Measurements from ENCODE around the gene CEP85L.

Gene CEP85L

DNA sequence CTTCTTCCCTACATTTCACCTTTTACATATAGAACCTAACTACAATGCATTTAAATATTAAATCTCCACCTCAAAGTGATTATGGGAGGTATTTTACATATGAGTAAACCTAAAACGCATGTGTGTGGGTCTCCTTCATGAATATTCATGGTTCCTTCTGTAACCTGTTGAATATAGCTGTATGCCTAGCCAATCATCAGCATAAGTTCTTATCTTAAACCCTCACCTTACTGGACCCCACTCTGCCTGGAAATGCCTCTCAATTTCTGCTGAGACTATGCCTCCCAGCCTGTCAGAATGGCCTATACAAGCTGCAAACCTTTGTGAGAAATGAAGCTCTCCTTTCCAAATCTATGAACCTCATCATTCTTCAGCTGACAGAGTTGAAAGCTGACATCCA is 21.3 kb downstream of the CEP85L start:
- H3K18ac ChIP-seq (ENCODE audit: low read length), result no peak overlapping the region
- no peak overlapping the region for H3K4me2 ChIP-seq (ENCODE audit: low read length)
- no peaks in the 10 kb centered on the region for H3K4me1 ChIP-seq (ENCODE audit: control insufficient read depth in 1 of 2, insufficient read depth in 2 of 2, low read length in 2 of 2)
- H4K12ac ChIP-seq (ENCODE audit: low read depth, low read length), result no peak overlapping the region
- no CpG with 5 or more reads among the region's 1 CpG for WGBS (ENCODE audit: extremely low coverage, insufficient coverage, insufficient read length)
- H3K9me3 ChIP-seq (ENCODE audit: insufficient read depth, low read depth, low read length), result peaks cover 3% of the 10 kb centered on the region
- H3K4me3 ChIP-seq (ENCODE audit: low read depth, low read length), result no peak overlapping the region
- H2BK120ac ChIP-seq (ENCODE audit: insufficient read depth, low read length, poor library complexity), result no peak overlapping the region
- H2AK5ac ChIP-seq (ENCODE audit: low read length), result no peak overlapping the region
- H2BK5ac ChIP-seq (ENCODE audit: low read depth, low read length, poor library complexity), result no peak overlapping the region
- no peak overlapping the region for H3K23ac ChIP-seq (ENCODE audit: low read length)
- H3K4ac ChIP-seq (ENCODE audit: low read depth, low read length), result no peak overlapping the region
- H3K79me1 ChIP-seq (ENCODE audit: low read length), result no peaks in the 10 kb centered on the region
- H3K9ac ChIP-seq (ENCODE audit: low read length), result no peak overlapping the region
- H3K79me2 ChIP-seq (ENCODE audit: control insufficient read depth, insufficient read depth, low read length, poor library complexity), result no peaks in the 10 kb centered on the region
- no peak overlapping the region for H3K27ac ChIP-seq (ENCODE audit: low read depth, low read length)
- H3K27me3 ChIP-seq (ENCODE audit: insufficient read depth, low read length), result no peaks in the 10 kb centered on the region
- no peak overlapping the region for H2BK12ac ChIP-seq (ENCODE audit: low read length)
- H4K8ac ChIP-seq (ENCODE audit: low read depth, low read length), result no peak overlapping the region
- H3K36me3 ChIP-seq (ENCODE audit: control insufficient read depth in 1 of 2, insufficient read depth in 2 of 2, low read length in 2 of 2), result peaks cover 0 to 2% of the 10 kb centered on the region in 2 experiments
- no peak overlapping the region for H3K14ac ChIP-seq (ENCODE audit: low read length)
- H4K91ac ChIP-seq (ENCODE audit: low read depth, low read length), result no peak overlapping the region
- no peak overlapping the region for H2AFZ ChIP-seq (ENCODE audit: insufficient read depth, low read length, poor library complexity)
- DNase-seq, result no peak

DNA sequence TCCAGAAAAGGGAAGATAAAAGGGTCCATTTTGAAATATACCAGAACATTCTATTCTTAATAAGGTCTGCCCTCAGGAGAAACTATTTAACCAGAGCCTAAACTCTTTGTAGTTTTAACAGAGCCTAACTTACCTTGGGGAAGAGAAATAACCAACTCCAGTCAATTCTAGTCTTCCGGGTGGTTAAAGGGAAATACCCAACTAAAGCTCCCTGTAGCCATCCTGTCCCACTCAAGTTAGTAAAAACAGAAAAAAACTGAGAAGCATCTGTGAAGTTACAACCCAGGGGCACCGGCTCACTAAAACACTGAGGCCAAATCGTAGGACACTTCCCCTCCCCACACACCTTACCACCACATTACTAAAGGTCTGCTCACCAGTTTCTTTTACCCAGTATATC is 23.7 kb downstream of the CEP85L start:
- Histone ChIP-seq H3K79me2 (ENCODE audit: control insufficient read depth, insufficient read depth, low read length, poor library complexity) (no peaks in the 10 kb centered on the region), H4K8ac (ENCODE audit: low read depth, low read length) (no peak overlapping the region), H3K4me1 (ENCODE audit: control insufficient read depth in 1 of 2, insufficient read depth in 2 of 2, low read length in 2 of 2) (no peaks in the 10 kb centered on the region), H3K9ac (ENCODE audit: low read length) (no peak overlapping the region), H2AK5ac (ENCODE audit: low read length) (no peak overlapping the region), H3K23ac (ENCODE audit: low read length) (no peak overlapping the region), H4K91ac (ENCODE audit: low read depth, low read length) (no peak overlapping the region), H3K36me3 (ENCODE audit: control insufficient read depth in 1 of 2, insufficient read depth in 2 of 2, low read length in 2 of 2) (peaks cover 1 to 2% of the 10 kb centered on the region in 2 experiments), H3K9me3 (ENCODE audit: insufficient read depth, low read depth, low read length) (peaks cover 3% of the 10 kb centered on the region), H2BK120ac (ENCODE audit: insufficient read depth, low read length, poor library complexity) (no peak overlapping the region), H3K27me3 (ENCODE audit: insufficient read depth, low read length) (no peaks in the 10 kb centered on the region), H2BK12ac (ENCODE audit: low read length) (no peak overlapping the region), H3K4me2 (ENCODE audit: low read length) (no peak overlapping the region), H3K18ac (ENCODE audit: low read length) (no peak overlapping the region), H4K12ac (ENCODE audit: low read depth, low read length) (no peak overlapping the region), H2AFZ (ENCODE audit: insufficient read depth, low read length, poor library complexity) (no peak overlapping the region), H3K4ac (ENCODE audit: low read depth, low read length) (no peak overlapping the region), H3K4me3 (ENCODE audit: low read depth, low read length) (no peak overlapping the region), H3K79me1 (ENCODE audit: low read length) (no peaks in the 10 kb centered on the region), H3K27ac (ENCODE audit: low read depth, low read length) (peak overlapping the region; percentile 72), H3K14ac (ENCODE audit: low read length) (no peak overlapping the region), H2BK5ac (ENCODE audit: low read depth, low read length, poor library complexity) (no peak overlapping the region)
- no CpG with 5 or more reads among the region's 3 CpGs for WGBS (ENCODE audit: extremely low coverage, insufficient coverage, insufficient read length)
- no peak for DNase-seq

DNA sequence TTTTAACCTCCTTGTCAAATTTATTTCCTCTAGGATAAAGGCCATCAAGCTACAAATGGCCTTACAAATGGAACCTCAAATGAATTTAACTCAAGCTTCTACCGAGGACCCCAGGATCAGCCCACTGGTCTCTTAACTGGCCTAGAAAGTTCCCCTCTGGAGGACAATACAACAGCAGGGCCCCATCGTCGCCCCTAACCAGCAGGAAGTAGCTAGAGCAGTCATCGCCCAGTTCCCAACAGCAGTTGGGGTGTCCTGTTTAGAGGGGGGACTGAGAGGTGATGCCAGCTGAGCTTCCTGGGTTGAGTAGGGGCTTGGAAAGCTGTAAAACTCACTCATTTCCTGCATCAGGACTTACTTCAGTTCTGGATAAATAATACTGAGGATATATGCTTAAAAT is 25.6 kb downstream of the CEP85L start:
- Histone ChIP-seq H3K23ac (ENCODE audit: low read length) (no peak overlapping the region), H3K4ac (ENCODE audit: low read depth, low read length) (no peak overlapping the region), H3K14ac (ENCODE audit: low read length) (no peak overlapping the region), H3K4me3 (ENCODE audit: low read depth, low read length) (no peak overlapping the region), H4K91ac (ENCODE audit: low read depth, low read length) (no peak overlapping the region), H3K27ac (ENCODE audit: low read depth, low read length) (no peak overlapping the region), H3K79me2 (ENCODE audit: control insufficient read depth, insufficient read depth, low read length, poor library complexity) (no peaks in the 10 kb centered on the region), H3K9me3 (ENCODE audit: insufficient read depth, low read depth, low read length) (peaks cover 3% of the 10 kb centered on the region), H3K18ac (ENCODE audit: low read length) (no peak overlapping the region), H3K4me2 (ENCODE audit: low read length) (no peak overlapping the region), H3K27me3 (ENCODE audit: insufficient read depth, low read length) (no peaks in the 10 kb centered on the region), H4K12ac (ENCODE audit: low read depth, low read length) (no peak overlapping the region), H2BK5ac (ENCODE audit: low read depth, low read length, poor library complexity) (no peak overlapping the region), H2BK12ac (ENCODE audit: low read length) (no peak overlapping the region), H3K36me3 (ENCODE audit: control insufficient read depth in 1 of 2, insufficient read depth in 2 of 2, low read length in 2 of 2) (peaks cover 1 to 2% of the 10 kb centered on the region in 2 experiments), H3K9ac (ENCODE audit: low read length) (no peak overlapping the region), H2AK5ac (ENCODE audit: low read length) (no peak overlapping the region), H2BK120ac (ENCODE audit: insufficient read depth, low read length, poor library complexity) (no peak overlapping the region), H2AFZ (ENCODE audit: insufficient read depth, low read length, poor library complexity) (no peak overlapping the region), H3K4me1 (ENCODE audit: control insufficient read depth in 1 of 2, insufficient read depth in 2 of 2, low read length in 2 of 2) (no peaks in the 10 kb centered on the region), H3K79me1 (ENCODE audit: low read length) (no peaks in the 10 kb centered on the region), H4K8ac (ENCODE audit: low read depth, low read length) (no peak overlapping the region)
- no peak for DNase-seq
- no CpG with 5 or more reads among the region's 4 CpGs for WGBS (ENCODE audit: extremely low coverage, insufficient coverage, insufficient read length)

DNA sequence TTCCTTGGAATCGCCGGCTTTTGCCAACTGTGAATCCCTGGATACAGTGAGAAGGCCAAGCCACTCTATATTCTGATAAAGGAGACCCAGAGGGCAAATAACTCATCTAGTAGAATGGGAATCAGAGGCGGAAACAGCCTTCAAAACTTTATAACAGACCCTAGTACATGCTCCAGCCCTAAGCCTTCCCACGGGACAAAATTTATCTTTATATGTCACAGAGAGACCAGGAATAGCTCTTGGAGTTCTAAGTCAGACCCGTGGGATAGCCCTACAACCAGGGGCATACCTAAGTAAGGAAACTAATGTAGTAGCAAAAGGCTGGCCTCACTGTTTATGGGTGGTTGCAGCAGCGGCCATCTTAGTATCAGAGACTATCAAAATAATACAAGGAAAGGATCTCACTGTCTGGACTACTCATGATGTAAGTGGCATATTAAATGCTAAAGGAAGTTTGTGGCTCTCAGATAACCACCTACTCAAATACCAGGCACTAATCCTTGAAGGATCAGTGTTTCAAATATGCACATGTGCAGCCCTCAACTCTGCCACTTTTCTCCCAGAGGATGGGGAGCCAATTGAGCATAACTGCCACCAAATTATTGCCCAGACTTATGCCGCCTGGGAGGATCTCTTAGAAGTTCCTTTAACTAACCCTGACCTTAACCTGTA is 29.5 kb downstream of the CEP85L start:
- no peaks in the 10 kb centered on the region for H3K79me1 ChIP-seq (ENCODE audit: low read length)
- no peak overlapping the region for H3K23ac ChIP-seq (ENCODE audit: low read length)
- no peak overlapping the region for H3K27ac ChIP-seq (ENCODE audit: low read depth, low read length)
- no peak overlapping the region for H3K4me3 ChIP-seq (ENCODE audit: low read depth, low read length)
- H3K9ac ChIP-seq (ENCODE audit: low read length), result no peak overlapping the region
- no peak overlapping the region for H4K91ac ChIP-seq (ENCODE audit: low read depth, low read length)
- H2BK12ac ChIP-seq (ENCODE audit: low read length), result no peak overlapping the region
- H2AFZ ChIP-seq (ENCODE audit: insufficient read depth, low read length, poor library complexity), result no peak overlapping the region
- no peak overlapping the region for H3K14ac ChIP-seq (ENCODE audit: low read length)
- H3K4me2 ChIP-seq (ENCODE audit: low read length), result no peak overlapping the region
- no peak overlapping the region for H3K4ac ChIP-seq (ENCODE audit: low read depth, low read length)
- H3K79me2 ChIP-seq (ENCODE audit: control insufficient read depth, insufficient read depth, low read length, poor library complexity), result no peaks in the 10 kb centered on the region
- no peak overlapping the region for H3K18ac ChIP-seq (ENCODE audit: low read length)
- no peak overlapping the region for H4K12ac ChIP-seq (ENCODE audit: low read depth, low read length)
- WGBS (ENCODE audit: extremely low coverage, insufficient coverage, insufficient read length), result no CpG with 5 or more reads among the region's 7 CpGs
- peaks cover 1 to 2% of the 10 kb centered on the region in 2 experiments for H3K36me3 ChIP-seq (ENCODE audit: control insufficient read depth in 1 of 2, insufficient read depth in 2 of 2, low read length in 2 of 2)
- no peak for DNase-seq
- H3K9me3 ChIP-seq (ENCODE audit: insufficient read depth, low read depth, low read length), result peaks cover 3% of the 10 kb centered on the region
- H2BK120ac ChIP-seq (ENCODE audit: insufficient read depth, low read length, poor library complexity), result no peak overlapping the region
- H2BK5ac ChIP-seq (ENCODE audit: low read depth, low read length, poor library complexity), result no peak overlapping the region
- H2AK5ac ChIP-seq (ENCODE audit: low read length), result no peak overlapping the region
- H3K4me1 ChIP-seq (ENCODE audit: control insufficient read depth in 1 of 2, insufficient read depth in 2 of 2, low read length in 2 of 2), result no peaks in the 10 kb centered on the region
- H4K8ac ChIP-seq (ENCODE audit: low read depth, low read length), result no peak overlapping the region
- H3K27me3 ChIP-seq (ENCODE audit: insufficient read depth, low read length), result no peaks in the 10 kb centered on the region
